Right ventricle myocardium superior (tissue), 1 donor: ENCODE results near the gene BFSP2. TPM values are rescaled to one million over a fixed set of nuclear protein-coding genes. Genes with fewer than 3 reads are reported as not detected.

Experiments used
- ATAC-seq: fragments of 200-7000 bp; cut with Tn5 transposase; one replicate; pipeline ENCODE4 v1.9.1; 2020; ENCODE audit warnings: mild to moderate bottlenecking; ENCODE audit not compliant: poor library complexity
- DNase-seq: peaks from one replicate; pipeline ENCODE4 v3.0.0-alpha.2; 2020
- intact Hi-C: fragments of 100-400 bp; cut with DNase I; formaldehyde crosslinking; loops from one replicate; pipeline ENCODE4 v1.11.2; 2022
- total RNA-seq: library from RNA; stranded (reverse); fragmentation: NEBNext Ultra II Directional; extraction: Animal tissue kit (Norgen Biotek cat#: 25700); gene quantifications from one replicate; pipeline ENCODE4 v1.2.1, GENCODE V29; 2021
- donor health status: DM: no; HTN: yes; CAD: no; lungs with severe emphysema.

Gene BFSP2
- total RNA-seq, 1 donor from 2014 or later = not detected

GRCh38 chr3:133444423-133444774 lies 44.5 kb downstream of the BFSP2 start:
- no peak for ATAC-seq
- intact Hi-C loops = no loop called here

GRCh38 chr3:133445108-133445507 lies 45.3 kb downstream of the BFSP2 start:
- no peak for DNase-seq

More at GRCh38 chr3:133444423-133444774, 44.5 kb downstream of the BFSP2 start:
- DNase-seq = no peak

GRCh38 chr3:133447750-133448477 lies 48.1 kb downstream of the BFSP2 start:
- ATAC-seq = no peak
- intact Hi-C loops = no loop called here
- no peak for DNase-seq

More at GRCh38 chr3:133445108-133445507, 45.3 kb downstream of the BFSP2 start:
- no peak for ATAC-seq
- intact Hi-C loops = no loop called here

GRCh38 chr3:133448478-133449122 lies 48.7 kb downstream of the BFSP2 start:
- ATAC-seq (no peak), DNase-seq (no peak)
- intact Hi-C loops = no loop called here

- ATAC-seq = no peak
- DNase-seq = no peak
- intact Hi-C loops = no loop called here
Observed at GRCh38 chr3:133451309-133451708, 51.5 kb downstream of the BFSP2 start.

- intact Hi-C loops = no loop called here
Observed at GRCh38 chr3:133452641-133453319, 52.9 kb downstream of the BFSP2 start.

GRCh38 chr3:133453383-133453782 lies 53.5 kb downstream of the BFSP2 start:
- intact Hi-C loops = no loop called here
- ATAC-seq (no peak), DNase-seq (no peak)

More at GRCh38 chr3:133452641-133453319, 52.9 kb downstream of the BFSP2 start:
- no peak for DNase-seq
- no peak for ATAC-seq

GRCh38 chr3:133455281-133455680 lies 55.4 kb downstream of the BFSP2 start:
- ATAC-seq (no peak), DNase-seq (no peak)
- intact Hi-C loops = no loop called here

GRCh38 chr3:133455960-133456359 lies 56.1 kb downstream of the BFSP2 start:
- no peak for DNase-seq
- ATAC-seq = no peak
- intact Hi-C loops = no loop called here

- intact Hi-C loops = no loop called here
- no peak for DNase-seq
Observed at GRCh38 chr3:133457025-133457424, 57.2 kb downstream of the BFSP2 start.

GRCh38 chr3:133457465-133458067 lies 57.7 kb downstream of the BFSP2 start:
- intact Hi-C loops = no loop called here
- DNase-seq (no peak), ATAC-seq (no peak)

More at GRCh38 chr3:133457025-133457424, 57.2 kb downstream of the BFSP2 start:
- no peak for ATAC-seq

- ATAC-seq (peak; percentile 92), DNase-seq (peak; percentile 67)
- intact Hi-C loops = no loop called here
Observed at GRCh38 chr3:133459400-133459799, 59.5 kb downstream of the BFSP2 start.

GRCh38 chr3:133460809-133461208 lies 61.0 kb downstream of the BFSP2 start:
- DNase-seq (no peak), ATAC-seq (no peak)
- intact Hi-C loops = loop anchor here (10.0 kb wide), 1 partner anchor 114 kb away; the partner anchor contains the start of gene CDV3

GRCh38 chr3:133461291-133461690 lies 61.4 kb downstream of the BFSP2 start:
- ATAC-seq (peak; percentile 36), DNase-seq (no peak)
- intact Hi-C loops = loop anchor here (10.0 kb wide), 1 partner anchor 114 kb away; the partner anchor contains the start of gene CDV3

- ATAC-seq (no peak), DNase-seq (no peak)
- intact Hi-C loops = loop anchor here (10.0 kb wide), 1 partner anchor 111 kb away; the partner anchor contains the start of gene CDV3
Observed at GRCh38 chr3:133463347-133463860, 63.5 kb downstream of the BFSP2 start.

- DNase-seq (no peak), ATAC-seq (no peak)
- intact Hi-C loops = loop anchor here (10.0 kb wide), 1 partner anchor 110 kb away; the partner anchor contains the start of gene CDV3
Observed at GRCh38 chr3:133464573-133464972, 64.7 kb downstream of the BFSP2 start.

GRCh38 chr3:133466531-133467386 lies 66.9 kb downstream of the BFSP2 start:
- DNase-seq (peak; percentile 59), ATAC-seq (peak; percentile 28)
- intact Hi-C loops = loop anchor here (10.0 kb wide), 1 partner anchor 108 kb away; the partner anchor contains the start of gene CDV3

GRCh38 chr3:133467780-133468179 lies 67.9 kb downstream of the BFSP2 start:
- intact Hi-C loops = loop anchor here (10.0 kb wide), 1 partner anchor 107 kb away; the partner anchor contains the start of gene CDV3
- DNase-seq (no peak), ATAC-seq (no peak)
